PC-3 (cell line): ENCODE results near the gene ZFYVE19. TPM values are rescaled to one million over a fixed set of nuclear protein-coding genes. Genes with fewer than 3 reads are reported as not detected.

ENCODE experiments used
- ATAC-seq: fragments of 200-7000 bp; cut with Tn5 transposase; 2 replicates; pipeline ENCODE4 v1.9.1; 2020; ENCODE audit warnings: mild to moderate bottlenecking, moderate library complexity
- BruUV-seq: library from RNA; stranded (reverse); fragments of 400-500 nt; replicated peaks from 2 replicates; lab custom pipeline; 2021; lab: Mats Ljungman, UMichigan
- CTCF ChIA-PET: fragments of 300-600 bp; sonication (Branson Sonifier 250); formaldehyde crosslinking; loops from one replicate; lab custom pipeline; 2022; ENCODE audit warnings: antibody characterized with exemption; lab: Charles Lee
- POLR2A ChIA-PET: fragments of 300-600 bp; sonication (Branson Sonifier 250); formaldehyde crosslinking; loops from one replicate; lab custom pipeline; 2022; ENCODE audit warnings: antibody characterized with exemption; ENCODE audit not compliant: unreplicated experiment; lab: Charles Lee
- DNase-seq: peaks from one replicate; pipeline ENCODE4 v3.0.0-alpha.2; 2015
- H2AFZ ChIP-seq: fragments of 300-600 bp; sonication (generic); 2 replicates; pipeline ENCODE4 v1.6.0; 2016; ENCODE audit warnings: antibody characterized with exemption, low read length
- H3F3A ChIP-seq: fragments of 300-600 bp; sonication (generic); one replicate; pipeline ENCODE4 v1.6.0; 2017; ENCODE audit warnings: antibody characterized with exemption, low read length, control low read depth, mild to moderate bottlenecking; ENCODE audit not compliant: unreplicated experiment
- H3K27ac ChIP-seq: fragments of 300-600 bp; sonication (generic); 2 replicates; pipeline ENCODE4 v1.5.1; 2016; ENCODE audit warnings: mild to moderate bottlenecking, low read length
- H3K27me3 ChIP-seq: fragments of 300-600 bp; sonication (generic); 2 replicates; pipeline ENCODE4 v1.6.1; 2016; ENCODE audit warnings: low read length, mixed read lengths
- H3K36me3 ChIP-seq: fragments of 300-600 bp; sonication (generic); 2 replicates; pipeline ENCODE4 v1.6.1; 2016; ENCODE audit warnings: low read depth, mixed run types, low read length, mixed read lengths
- H3K4me1 ChIP-seq: fragments of 300-600 bp; sonication (generic); 2 replicates; pipeline ENCODE4 v1.5.1; 2016; ENCODE audit warnings: low read length; ENCODE audit not compliant: insufficient read depth
- H3K4me2 ChIP-seq: fragments of 300-600 bp; sonication (generic); 2 replicates; pipeline ENCODE4 v1.6.0; 2016; ENCODE audit warnings: low read length
- H3K4me3 ChIP-seq: fragments of 300-600 bp; sonication (generic); 2 replicates; pipeline ENCODE4 v1.5.1; 2016; ENCODE audit warnings: mild to moderate bottlenecking, low read length, mixed read lengths
- H3K79me2 ChIP-seq: fragments of 300-600 bp; sonication (generic); 2 replicates; pipeline ENCODE4 v1.6.1; 2017; ENCODE audit warnings: low read length, mixed read lengths
- H3K9ac ChIP-seq: fragments of 300-600 bp; sonication (generic); 2 replicates; pipeline ENCODE4 v1.6.0; 2016; ENCODE audit warnings: mild to moderate bottlenecking, low read length
- H3K9me2 ChIP-seq: fragments of 300-600 bp; sonication (generic); replicated peaks from 2 replicates; pipeline ENCODE4 v1.6.1; 2016; ENCODE audit warnings: mixed run types, low read length, mixed read lengths
- H3K9me3 ChIP-seq: fragments of 300-600 bp; sonication (generic); 2 replicates; pipeline ENCODE4 v1.6.1; 2016; ENCODE audit warnings: low read length, mixed read lengths
- H4K20me1 ChIP-seq: fragments of 300-600 bp; sonication (generic); 2 replicates; pipeline ENCODE4 v1.6.1; 2016; ENCODE audit warnings: low read length, mixed read lengths
- CTCF ChIP-seq: fragments of 300-600 bp; sonication (generic); conservative IDR thresholded peaks from 2 replicates; pipeline ENCODE4 v1.5.1; 2017; ENCODE audit warnings: antibody characterized with exemption, low read depth, mild to moderate bottlenecking, low read length
- EZH2 ChIP-seq: fragments of 300-600 bp; sonication (generic); IDR thresholded peaks from one replicate; pipeline ENCODE4 v1.6.1; 2017; ENCODE audit warnings: antibody characterized with exemption, mild to moderate bottlenecking, low read length; ENCODE audit not compliant: unreplicated experiment
- EZH2phosphoT487 ChIP-seq: fragments of 300-600 bp; sonication (generic); IDR thresholded peaks from 2 replicates; pipeline ENCODE4 v1.6.1; 2018; ENCODE audit warnings: mild to moderate bottlenecking, antibody characterized with exemption, low read length, borderline replicate concordance
- intact Hi-C: fragments of 100-400 bp; cut with micrococcal nuclease; formaldehyde crosslinking; loops from 2 replicates; pipeline ENCODE4 v1.9.0; 2023
- total RNA-seq: library from RNA; depleted of rRNA; stranded (reverse); fragments of >200 nt; gene quantifications from 2 replicates; pipeline ENCODE4 v1.2.3, GENCODE V29; 2014

The ZFYVE19 gene
- total RNA-seq, 1 experiment from 2014 or later = 32.3 TPM

DNA sequence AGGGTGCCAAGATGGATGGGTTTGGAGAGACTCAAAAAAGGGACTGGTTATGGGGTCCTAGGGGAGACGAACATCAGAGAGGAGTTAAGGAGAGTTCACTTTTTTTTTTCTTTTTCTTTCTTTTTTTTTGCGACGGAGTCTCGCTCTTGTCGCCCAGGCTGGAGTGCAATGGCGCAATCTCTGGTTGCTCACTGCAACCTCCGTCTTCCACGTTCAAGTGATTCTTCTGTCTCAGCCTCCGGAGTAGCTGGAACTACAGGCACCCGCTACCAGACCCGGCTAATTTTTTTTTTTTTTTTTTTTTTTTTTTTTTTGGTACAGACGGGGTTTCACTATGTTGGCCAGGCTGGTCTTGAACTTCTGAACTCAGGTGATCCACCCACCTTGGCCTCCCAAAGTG, 38.1 kb downstream of the ZFYVE19 start:
- H4K20me1 ChIP-seq = peaks cover 19% of the 10 kb centered on the region; the same call in 1 of the 2 replicates
- H3F3A ChIP-seq = no peaks in the 10 kb centered on the region
- peaks cover 38% of the 10 kb centered on the region for H3K4me1 ChIP-seq
- peak overlapping the region; percentile 85 for H3K9ac ChIP-seq
- peak overlapping the region; percentile 72 for H3K27ac ChIP-seq
- no peaks in the 10 kb centered on the region for H3K9me3 ChIP-seq
- H3K9me2 ChIP-seq = no peaks in the 10 kb centered on the region
- POLR2A ChIA-PET = interaction anchor here (0.6 to 0.7 kb wide), 2 partner anchors 276 to 440 kb away, joined by 3 to 8 read pairs; partner anchors contain the start of gene RPUSD2
- H3K27me3 ChIP-seq = no peaks in the 10 kb centered on the region
- peaks cover 67% of the 10 kb centered on the region for H3K79me2 ChIP-seq
- CTCF ChIA-PET = interaction anchor here (0.6 to 1.6 kb wide), 4 partner anchors 12 to 61 kb away, joined by 3 to 8 read pairs (median 5); no protein-coding TSS in a partner anchor
- TF ChIP-seq EZH2 = no peak
- TF ChIP-seq CTCF = no peak
- TF ChIP-seq EZH2phosphoT487 = no peak
- intact Hi-C loops = no loop called here
- DNase-seq = no peak
- no peak for ATAC-seq
- H3K36me3 ChIP-seq = peaks cover 7% of the 10 kb centered on the region; the same call in 1 of the 2 replicates
- H2AFZ ChIP-seq = peak overlapping the region; percentile 81
- peak overlapping the region; percentile 83 for H3K4me2 ChIP-seq
- H3K4me3 ChIP-seq = peak overlapping the region; percentile 88
- no TSS peak for BruUV-seq

DNA sequence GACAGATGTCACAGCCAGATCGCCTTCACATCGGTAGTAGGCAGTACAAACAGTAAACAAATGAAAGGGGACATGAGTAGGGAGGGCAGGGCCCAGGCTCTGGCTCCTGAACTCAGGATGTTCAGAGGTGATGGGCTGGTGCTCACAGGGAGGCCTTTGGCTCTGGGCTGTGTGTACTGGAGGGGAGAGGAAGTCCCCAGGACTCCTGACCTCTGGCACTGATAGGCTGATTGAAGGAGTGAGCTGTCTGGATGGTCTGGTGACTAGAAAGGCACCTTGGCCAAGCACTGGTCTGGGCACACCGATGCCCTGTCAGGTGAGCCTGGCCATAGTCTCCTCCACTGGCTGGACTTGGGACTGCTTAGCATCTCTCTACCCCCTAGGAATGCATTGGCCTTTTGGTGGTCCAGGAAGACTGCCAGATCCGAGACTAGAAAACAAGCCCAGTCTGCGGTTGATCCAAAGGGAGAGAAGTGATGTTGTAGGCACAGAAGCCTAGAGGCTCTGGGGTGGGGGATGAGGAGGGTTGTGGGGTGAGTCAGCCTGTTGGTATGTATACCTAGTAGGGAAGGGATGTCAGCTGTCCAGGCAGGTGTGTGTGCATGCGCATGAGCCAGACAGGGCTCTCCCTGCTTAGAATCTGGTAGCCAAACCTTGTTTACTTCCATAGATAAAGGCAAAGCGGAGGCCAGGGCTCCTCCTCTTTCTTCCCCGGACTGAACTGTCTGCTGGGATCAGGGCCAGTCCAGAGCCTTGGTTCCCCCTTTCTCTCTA, 38.8 kb downstream of the ZFYVE19 start:
- Histone ChIP-seq H3K4me2 (peak overlapping the region; percentile 83), H3K36me3 (peaks cover 11% of the 10 kb centered on the region; the same call in 1 of the 2 replicates), H3F3A (no peaks in the 10 kb centered on the region), H3K4me1 (peaks cover 38% of the 10 kb centered on the region), H3K27me3 (no peaks in the 10 kb centered on the region), H3K9me2 (no peaks in the 10 kb centered on the region), H4K20me1 (peaks cover 19% of the 10 kb centered on the region; the same call in 1 of the 2 replicates), H3K9ac (peak overlapping the region; percentile 85), H3K4me3 (peak overlapping the region; percentile 88), H2AFZ (no peak overlapping the region), H3K27ac (peak overlapping the region; percentile 72), H3K9me3 (no peaks in the 10 kb centered on the region), H3K79me2 (peaks cover 73% of the 10 kb centered on the region)
- DNase-seq = peak; percentile 97
- ChIA-PET CTCF (interaction anchor here (1.0 to 2.8 kb wide), 2 partner anchors 12 to 13 kb away, joined by 5 to 11 read pairs; no protein-coding TSS in a partner anchor), POLR2A (interaction anchor here (0.7 kb wide), 1 partner anchor 277 kb away, joined by 8 read pairs; the partner anchor contains the start of gene RPUSD2)
- TF ChIP-seq CTCF (no peak), EZH2phosphoT487 (no peak), EZH2 (no peak)
- BruUV-seq = TSS peak; percentile 37
- peak; percentile 79 for ATAC-seq
- intact Hi-C loops = no loop called here
